Measurements from ENCODE around the gene RPUSD2.

RPUSD2 gene

DNA sequence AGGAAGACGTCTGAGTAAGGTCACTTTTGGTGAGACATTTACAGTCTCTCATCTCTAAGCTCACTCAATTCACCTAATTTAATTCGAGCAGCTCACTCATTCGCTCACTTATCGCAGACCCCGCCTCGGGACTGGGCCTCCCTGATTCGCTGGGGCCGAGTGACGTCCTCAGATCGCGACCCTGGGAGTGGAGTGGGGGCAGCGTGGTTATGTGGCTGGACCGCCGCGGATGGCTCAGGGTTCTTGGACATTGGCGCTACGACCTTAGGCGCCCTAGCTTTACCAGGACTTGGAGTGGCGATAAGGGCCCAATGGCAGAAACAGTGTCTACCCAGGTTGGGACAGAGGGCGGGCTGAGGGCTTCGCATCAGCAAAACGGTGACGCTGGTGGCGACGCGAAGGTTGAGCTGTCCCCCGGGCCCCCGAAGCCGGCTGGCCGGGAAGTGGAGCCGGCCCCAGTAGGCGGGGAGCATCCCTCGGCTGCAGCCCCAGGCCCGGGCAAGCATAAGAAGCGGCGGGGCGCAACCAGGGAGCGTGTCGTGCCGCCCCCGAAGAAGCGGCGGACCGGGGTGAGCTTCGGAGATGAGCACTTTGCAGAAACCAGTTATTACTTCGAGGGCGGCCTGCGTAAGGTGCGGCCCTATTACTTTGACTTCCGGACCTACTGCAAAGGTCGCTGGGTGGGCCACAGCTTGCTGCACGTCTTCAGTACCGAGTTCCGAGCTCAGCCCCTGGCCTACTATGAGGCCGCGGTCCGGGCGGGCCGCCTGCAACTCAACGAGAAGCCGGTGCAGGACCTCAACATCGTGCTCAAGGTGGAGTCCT, at the start of gene RPUSD2:
RPUSD2 (plus strand) TSS at position 171 of the 825 bp plus-strand sequence; CDS start at position 210, 39 bp downstream.
- peak; percentile 81 to 84 for DNase-seq (ENCODE audit: low read depth in 1 of 2, low spot score in 1 of 2)

DNA sequence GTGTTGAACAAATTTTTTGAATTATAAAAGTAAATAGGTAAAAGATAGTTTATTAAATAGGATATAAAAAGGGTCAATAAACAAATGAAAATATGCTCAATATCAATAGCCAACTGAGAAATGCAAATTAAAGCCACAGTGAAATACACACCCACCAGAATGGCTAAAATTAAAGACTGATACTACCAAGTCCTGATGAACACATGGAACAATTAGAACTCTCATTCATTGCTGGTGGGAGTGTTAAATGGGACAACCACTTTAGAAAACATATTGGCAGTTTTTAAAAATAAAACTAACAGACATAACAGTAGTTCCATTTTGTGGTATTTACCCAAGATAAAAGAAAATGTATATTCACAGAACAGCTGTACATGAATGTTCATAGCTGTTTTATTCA, 45.5 kb upstream of the RPUSD2 start:
- DNase-seq (ENCODE audit: low read depth in 1 of 2, low spot score in 1 of 2) = no peak

DNA sequence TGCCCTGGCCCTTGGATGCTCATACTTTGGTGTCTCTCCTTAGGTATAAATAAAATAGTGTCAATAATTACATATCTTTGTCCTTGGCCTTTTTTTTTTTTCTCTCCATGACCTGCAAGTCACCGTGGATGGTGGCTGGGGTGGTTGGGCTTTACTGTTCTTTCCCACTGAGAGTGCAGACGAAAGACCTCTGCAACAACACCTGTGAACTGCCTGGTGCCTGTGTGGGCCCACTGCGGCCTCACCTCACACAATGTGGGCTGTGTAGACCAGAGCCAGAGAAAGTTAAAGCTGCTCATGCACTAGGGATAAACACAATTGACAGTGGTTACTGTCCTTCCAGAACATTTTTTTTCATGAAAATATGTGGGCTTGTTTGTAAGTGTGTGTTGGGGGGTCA, 43.2 kb upstream of the RPUSD2 start:
- DNase-seq (ENCODE audit: low read depth in 1 of 2, low spot score in 1 of 2) = no peak

GRCh38 chr15:40528801-40529200, 40.3 kb upstream of the RPUSD2 start:
- DNase-seq (ENCODE audit: low read depth in 1 of 2, low spot score in 1 of 2) = no peak

GRCh38 chr15:40533763-40534364, 35.2 kb upstream of the RPUSD2 start:
- no peak for DNase-seq (ENCODE audit: low read depth in 1 of 2, low spot score in 1 of 2)

DNA sequence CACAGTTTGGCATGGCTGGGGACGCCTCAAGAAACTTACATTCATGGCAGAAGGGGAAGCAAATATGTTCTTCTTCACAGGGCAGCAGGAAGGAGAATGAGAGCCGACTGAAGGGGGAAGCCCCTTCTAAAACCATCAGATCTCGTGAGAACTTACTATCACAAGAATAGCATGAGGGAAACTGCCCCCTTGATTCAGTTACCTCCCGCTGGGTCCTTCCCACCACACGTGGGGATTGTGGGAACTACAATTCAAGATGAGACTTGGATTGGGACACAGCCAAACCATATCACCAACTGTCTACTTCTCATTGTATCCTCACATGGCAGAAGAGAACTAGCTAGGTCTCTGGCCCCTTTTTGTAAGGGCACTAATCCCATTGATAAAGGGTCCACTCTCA, 34.7 kb upstream of the RPUSD2 start:
- DNase-seq (ENCODE audit: low read depth in 1 of 2, low spot score in 1 of 2) = no peak

GRCh38 chr15:40536501-40536900, 32.6 kb upstream of the RPUSD2 start:
- DNase-seq (ENCODE audit: low read depth in 1 of 2, low spot score in 1 of 2) = no peak

DNA sequence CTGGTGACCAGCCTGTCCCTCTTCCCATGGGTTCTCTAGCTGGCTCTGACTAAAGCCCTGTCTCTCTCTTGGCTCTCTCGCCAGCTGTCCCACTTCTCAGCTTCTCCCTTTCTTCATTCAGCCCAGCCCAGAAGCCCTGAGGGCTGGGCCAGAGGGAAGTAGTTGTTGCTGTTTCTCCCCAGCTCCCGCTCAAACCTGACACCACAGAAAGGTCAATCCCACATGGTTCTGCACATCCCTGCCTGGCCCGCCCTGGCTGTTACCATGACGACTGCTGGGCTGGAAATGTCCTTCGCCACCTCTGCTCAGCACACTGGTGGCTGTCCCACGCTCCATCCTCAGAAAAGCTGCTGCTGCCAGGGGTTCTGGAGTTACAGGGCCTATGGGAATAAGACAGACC, 30.1 kb upstream of the RPUSD2 start:
- DNase-seq (ENCODE audit: low read depth in 1 of 2, low spot score in 1 of 2) = no peak

GRCh38 chr15:40543082-40543481, 26.0 kb upstream of the RPUSD2 start:
- no peak for DNase-seq (ENCODE audit: low read depth in 1 of 2, low spot score in 1 of 2)

DNA sequence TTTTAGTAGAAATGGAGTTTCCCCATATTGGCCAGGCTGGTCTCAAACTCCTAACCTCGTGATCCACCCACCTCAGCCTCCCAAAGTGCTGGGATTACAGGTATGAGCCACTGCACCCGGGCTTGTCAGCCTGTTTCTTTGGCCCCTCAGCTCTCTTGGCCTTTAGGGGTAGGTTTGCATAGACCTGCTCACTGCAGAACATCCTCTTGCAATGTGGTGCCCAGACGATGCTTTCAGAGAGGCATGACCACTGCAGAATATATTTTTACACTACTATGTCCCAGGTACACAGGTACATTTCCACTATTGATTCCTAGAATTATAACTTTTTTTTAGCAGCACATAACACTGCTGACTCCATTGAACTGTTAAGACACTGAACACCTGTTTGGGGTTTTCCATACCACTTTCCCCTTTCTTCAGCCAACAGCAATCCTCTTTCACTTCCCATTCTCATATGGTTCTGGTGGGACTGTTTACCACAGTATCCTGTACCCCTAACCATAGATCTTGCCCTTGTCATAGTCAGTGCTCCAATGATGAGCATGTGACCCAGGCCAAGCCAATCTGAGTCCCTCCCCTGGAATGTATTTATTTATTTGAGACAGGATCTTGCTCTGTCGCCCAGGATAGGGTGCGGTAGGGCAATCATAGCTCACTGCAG, 25.3 kb upstream of the RPUSD2 start:
- DNase-seq (ENCODE audit: low read depth in 1 of 2, low spot score in 1 of 2) = no peak

GRCh38 chr15:40545457-40545856, 23.6 kb upstream of the RPUSD2 start:
- no peak for DNase-seq (ENCODE audit: low read depth in 1 of 2, low spot score in 1 of 2)

- no peak for DNase-seq (ENCODE audit: low read depth in 1 of 2, low spot score in 1 of 2)
Observed at GRCh38 chr15:40548610-40549009, 20.5 kb upstream of the RPUSD2 start.

GRCh38 chr15:40549894-40550293, 19.2 kb upstream of the RPUSD2 start:
- no peak for DNase-seq (ENCODE audit: low read depth in 1 of 2, low spot score in 1 of 2)

DNA sequence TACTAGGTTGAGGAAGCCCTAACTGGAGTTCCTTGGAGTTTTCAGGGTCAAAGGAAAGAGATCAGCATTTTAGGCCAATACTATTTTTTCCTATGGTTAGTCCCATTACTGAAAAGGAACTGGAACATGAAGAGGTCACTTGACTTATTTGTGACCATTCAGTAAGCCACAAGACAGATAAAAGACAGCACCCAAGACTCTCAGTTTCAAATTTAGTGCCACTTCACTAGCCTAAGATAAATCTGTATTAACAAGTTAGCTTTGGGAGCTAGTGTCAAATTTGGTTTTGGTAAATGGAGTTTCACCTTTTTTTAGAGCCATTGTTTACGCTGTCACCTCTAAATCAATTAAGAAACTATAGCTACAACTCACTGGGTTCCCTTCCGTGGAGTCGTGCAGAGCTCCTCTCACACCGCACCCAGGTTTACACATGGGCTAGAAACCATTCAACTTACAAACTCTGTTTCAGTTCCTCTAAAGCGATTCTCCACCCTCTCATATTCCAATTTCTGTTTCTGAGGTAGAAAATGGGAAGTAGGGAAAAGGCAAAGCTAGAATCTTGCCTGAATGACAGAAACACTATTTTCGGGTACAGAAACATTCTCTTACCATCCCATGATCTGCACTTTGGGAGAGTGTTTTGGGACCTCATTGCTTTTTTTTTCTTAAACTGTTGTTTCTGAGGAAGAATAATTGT, 18.6 kb upstream of the RPUSD2 start:
- no peak for DNase-seq (ENCODE audit: low read depth in 1 of 2, low spot score in 1 of 2)

GRCh38 chr15:40554161-40554525, 15.0 kb upstream of the RPUSD2 start:
- DNase-seq (ENCODE audit: low read depth in 1 of 2, low spot score in 1 of 2) = no peak

DNA sequence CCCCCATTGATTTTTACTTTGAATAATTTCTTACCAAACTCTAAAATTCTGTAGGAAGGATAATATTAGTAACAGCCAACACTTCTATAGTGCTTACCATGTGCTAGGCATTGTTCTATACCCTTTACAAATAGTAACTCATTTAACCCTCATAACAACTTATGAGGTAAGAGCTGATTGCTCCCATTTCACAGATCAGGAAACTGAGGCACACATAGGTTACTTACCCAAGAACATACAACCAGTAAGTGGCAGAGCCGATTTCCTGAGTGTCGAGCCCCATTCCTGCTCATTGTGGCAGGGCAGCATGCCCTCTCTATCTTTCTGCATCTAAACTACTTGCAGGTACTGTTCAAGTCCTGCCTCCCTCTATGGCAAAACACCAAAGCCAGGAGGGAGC, 13.2 kb upstream of the RPUSD2 start:
- no peak for DNase-seq (ENCODE audit: low read depth in 1 of 2, low spot score in 1 of 2)

- no peak for DNase-seq (ENCODE audit: low read depth in 1 of 2, low spot score in 1 of 2)
Observed at GRCh38 chr15:40558952-40559742, 10.0 kb upstream of the RPUSD2 start.

GRCh38 chr15:40562691-40563090, 6.4 kb upstream of the RPUSD2 start:
- DNase-seq (ENCODE audit: low read depth in 1 of 2, low spot score in 1 of 2) = no peak

DNA sequence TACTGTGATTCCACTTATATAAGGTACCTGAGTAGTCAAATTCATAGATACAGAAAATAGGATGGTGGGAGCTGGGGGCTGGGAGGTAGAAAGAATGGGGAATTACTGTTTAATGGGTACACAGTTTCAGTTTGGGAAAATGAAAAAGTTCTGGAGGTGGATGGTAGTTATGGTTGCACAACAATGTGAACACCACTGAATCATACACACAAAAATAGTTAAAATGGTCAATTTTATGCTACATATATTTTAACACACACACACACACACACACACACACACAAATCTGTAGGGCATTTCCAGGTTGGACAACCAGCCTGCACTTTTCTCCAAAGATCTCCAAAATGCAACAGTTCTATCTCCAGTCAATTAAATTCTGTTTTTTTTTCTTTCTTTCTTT, 5.7 kb upstream of the RPUSD2 start:
- no peak for DNase-seq (ENCODE audit: low read depth in 1 of 2, low spot score in 1 of 2)

DNA sequence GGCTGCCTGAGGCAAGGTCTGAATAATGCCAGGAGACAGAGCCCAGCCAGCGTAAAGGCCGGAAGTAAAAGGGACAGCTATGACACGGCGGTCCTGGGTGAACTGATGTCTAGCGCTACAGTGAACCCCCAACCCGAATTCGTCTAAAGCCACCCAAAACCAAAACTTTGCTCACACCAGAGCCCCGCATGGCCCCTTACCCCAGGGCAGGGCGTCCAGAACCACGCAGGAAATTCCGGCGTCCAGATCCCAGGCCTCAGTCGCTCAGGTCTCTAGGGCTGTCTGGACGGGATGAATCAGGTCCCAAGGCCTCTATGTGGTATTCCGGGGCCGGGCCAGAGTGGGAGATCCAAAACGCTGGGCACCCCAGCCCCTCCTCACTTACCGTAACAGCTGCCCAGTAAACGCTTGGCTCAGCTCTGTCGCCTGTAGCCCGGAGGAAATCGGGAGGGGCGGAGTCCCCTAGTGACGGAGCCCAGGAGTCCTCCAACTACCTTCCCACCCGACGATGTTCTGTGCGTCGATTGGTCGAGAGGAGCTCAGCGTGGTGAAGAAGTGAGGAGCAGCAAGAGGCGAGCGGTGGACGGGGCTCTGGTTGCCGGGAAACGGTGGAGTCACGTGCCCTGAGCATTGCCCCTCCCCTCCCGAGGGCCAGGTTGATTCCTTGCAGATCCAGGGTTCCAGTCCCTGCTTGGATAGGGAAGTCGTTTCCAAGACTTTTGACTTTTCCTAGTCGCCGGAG, 4.3 kb upstream of the RPUSD2 start, which contains the start of gene CCDC32:
CCDC32 (minus strand) TSS at position 452 of the 742 bp plus-strand sequence. CDS start 2,027 bp downstream, outside the sequence.
- peak; percentile 84 to 91 for DNase-seq (ENCODE audit: low read depth in 1 of 2, low spot score in 1 of 2)
